Measurements from ENCODE around the gene NT5M.

NT5M gene

DNA sequence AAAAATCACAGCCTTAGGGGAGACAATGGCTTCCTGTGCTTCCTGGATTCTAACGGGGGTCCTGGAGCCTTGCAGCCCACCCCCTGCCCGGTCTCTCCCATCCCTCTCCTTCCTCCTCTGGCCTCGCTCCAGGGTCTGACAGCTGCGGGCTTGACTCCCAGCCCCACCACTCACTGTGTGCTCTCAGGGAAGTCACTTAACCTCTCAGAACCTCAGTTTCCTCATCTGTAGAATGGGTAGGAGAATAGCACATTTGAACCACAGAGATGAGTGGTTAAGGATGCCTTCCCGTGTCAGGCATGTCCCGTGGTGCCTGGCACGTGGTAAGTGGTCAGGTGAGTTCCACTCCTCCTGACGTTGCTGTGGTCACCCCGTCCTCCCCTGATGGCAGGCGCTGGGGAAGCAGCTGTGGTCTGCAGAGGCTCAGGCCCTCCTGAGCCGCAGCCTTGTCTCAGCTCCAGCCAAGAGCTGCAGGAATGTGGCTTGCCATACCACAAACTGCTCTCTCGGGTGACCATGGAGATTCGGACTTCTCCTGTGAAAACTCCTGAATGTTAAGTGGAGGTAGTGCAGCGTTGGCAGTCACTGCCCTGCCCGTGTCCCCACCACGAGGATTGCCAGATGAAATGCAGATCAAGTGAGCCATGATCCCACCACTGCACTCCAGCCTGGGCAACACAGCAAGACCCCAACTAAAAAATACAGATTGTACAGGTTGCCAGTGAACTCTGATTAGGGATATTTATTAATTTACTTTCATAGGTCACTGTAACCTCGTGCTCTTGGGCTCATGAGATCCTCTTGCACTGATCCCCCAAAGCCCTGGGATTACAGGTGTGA is 85.7 kb downstream of the NT5M start:
- H3K9me3 ChIP-seq (ENCODE audit: control insufficient read depth, low read length) = no peaks in the 10 kb centered on the region
- H4K8ac ChIP-seq (ENCODE audit: low read length) = no peak overlapping the region
- no peak overlapping the region for H2BK15ac ChIP-seq (ENCODE audit: low read depth, poor library complexity, severe bottlenecking)
- no peak overlapping the region for H3K14ac ChIP-seq (ENCODE audit: low read length in 2 of 2)
- no peak overlapping the region for H3K4me3 ChIP-seq (ENCODE audit: insufficient read depth in 1 of 2, low read depth in 1 of 2, low read length in 2 of 2)
- no peak overlapping the region for H2AK5ac ChIP-seq (ENCODE audit: low read length, severe bottlenecking)
- H3K4ac ChIP-seq (ENCODE audit: low read depth in 1 of 2, low read length in 2 of 2) = no peak overlapping the region
- no peak overlapping the region for H4K91ac ChIP-seq (ENCODE audit: low read length)
- H2BK12ac ChIP-seq (ENCODE audit: low read length in 2 of 2) = no peak overlapping the region
- no peak overlapping the region for H3K27ac ChIP-seq (ENCODE audit: low read length, poor library complexity, severe bottlenecking)
- H2AFZ ChIP-seq (ENCODE audit: low read depth, low read length) = no peak overlapping the region
- H3K18ac ChIP-seq (ENCODE audit: low read depth in 1 of 2, low read length in 2 of 2) = no peak overlapping the region
- no peaks in the 10 kb centered on the region for H3K36me3 ChIP-seq (ENCODE audit: control insufficient read depth in 1 of 2, insufficient read depth in 2 of 2, low read depth in 1 of 2, low read length in 2 of 2)
- no peaks in the 10 kb centered on the region for H3K79me1 ChIP-seq (replicated peaks; ENCODE audit: low read length, poor library complexity, severe bottlenecking)
- WGBS = 90% methylated on average over 17 of the region's 17 CpGs
- H3K4me2 ChIP-seq (ENCODE audit: low read length, poor library complexity, severe bottlenecking) = no peak overlapping the region
- H2BK5ac ChIP-seq (ENCODE audit: low read depth, low read length, poor library complexity, severe bottlenecking) = no peak overlapping the region
- H3K27me3 ChIP-seq (ENCODE audit: control insufficient read depth in 1 of 2, insufficient read depth in 1 of 2, low read length in 2 of 2) = peaks cover 12 to 19% of the 10 kb centered on the region in 2 experiments
- no peak overlapping the region for H3K9ac ChIP-seq (ENCODE audit: low read length)
- no peak overlapping the region for H3K23ac ChIP-seq (ENCODE audit: low read length in 2 of 2)
- H2BK120ac ChIP-seq (ENCODE audit: low read depth, low read length) = no peak overlapping the region
- no peaks in the 10 kb centered on the region for H3K4me1 ChIP-seq (ENCODE audit: control insufficient read depth, insufficient read depth, low read depth, low read length)
- no peak for DNase-seq

DNA sequence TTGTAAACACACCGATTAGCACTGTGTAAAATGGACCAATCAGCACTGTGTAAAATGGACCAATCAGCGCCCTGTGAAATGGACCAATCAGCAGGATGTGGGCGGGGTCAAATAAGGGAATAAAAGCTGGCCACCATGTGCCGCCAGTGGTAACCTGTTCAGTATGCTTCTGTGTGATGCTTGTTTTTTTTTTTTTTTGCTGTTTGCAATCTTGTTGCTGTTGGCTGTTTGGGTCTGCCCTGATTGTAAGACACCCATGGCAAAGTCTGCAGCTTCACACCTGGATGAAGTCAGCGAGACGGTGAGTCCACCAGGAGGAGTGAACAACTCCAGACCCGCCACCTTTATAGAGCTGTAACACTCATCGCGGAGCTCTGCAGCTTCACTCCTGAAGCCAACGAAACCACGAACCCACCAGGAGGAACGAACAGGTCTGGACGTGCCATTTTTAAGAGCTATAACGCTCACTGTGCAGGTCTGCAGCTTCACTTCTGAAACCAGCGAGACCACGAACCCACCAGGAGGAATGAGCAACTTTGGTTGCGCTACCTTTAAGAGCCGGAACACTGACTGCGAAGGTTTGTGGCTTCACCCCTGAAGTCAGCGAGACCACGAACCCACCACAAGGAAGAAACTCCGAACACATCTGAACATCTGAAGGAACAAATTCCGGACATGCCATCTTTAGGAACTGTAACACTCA is 88.6 kb downstream of the NT5M start:
- H2BK120ac ChIP-seq (ENCODE audit: low read depth, low read length) = no peak overlapping the region
- no peak overlapping the region for H3K4ac ChIP-seq (ENCODE audit: low read depth in 1 of 2, low read length in 2 of 2)
- no peak overlapping the region for H2AFZ ChIP-seq (ENCODE audit: low read depth, low read length)
- no peak overlapping the region for H2BK15ac ChIP-seq (ENCODE audit: low read depth, poor library complexity, severe bottlenecking)
- H3K4me1 ChIP-seq (ENCODE audit: control insufficient read depth, insufficient read depth, low read depth, low read length) = no peaks in the 10 kb centered on the region
- no peak overlapping the region for H3K18ac ChIP-seq (ENCODE audit: low read depth in 1 of 2, low read length in 2 of 2)
- H3K14ac ChIP-seq (ENCODE audit: low read length in 2 of 2) = no peak overlapping the region
- H4K91ac ChIP-seq (ENCODE audit: low read length) = no peak overlapping the region
- H3K9ac ChIP-seq (ENCODE audit: low read length) = no peak overlapping the region
- peaks cover 0 to 16% of the 10 kb centered on the region in 2 experiments for H3K27me3 ChIP-seq (ENCODE audit: control insufficient read depth in 1 of 2, insufficient read depth in 1 of 2, low read length in 2 of 2)
- H3K23ac ChIP-seq (ENCODE audit: low read length in 2 of 2) = no peak overlapping the region
- no peak overlapping the region for H4K8ac ChIP-seq (ENCODE audit: low read length)
- H3K9me3 ChIP-seq (ENCODE audit: control insufficient read depth, low read length) = no peaks in the 10 kb centered on the region
- H3K36me3 ChIP-seq (ENCODE audit: control insufficient read depth in 1 of 2, insufficient read depth in 2 of 2, low read depth in 1 of 2, low read length in 2 of 2) = no peaks in the 10 kb centered on the region
- H3K4me3 ChIP-seq (ENCODE audit: insufficient read depth in 1 of 2, low read depth in 1 of 2, low read length in 2 of 2) = no peak overlapping the region
- no peaks in the 10 kb centered on the region for H3K79me1 ChIP-seq (replicated peaks; ENCODE audit: low read length, poor library complexity, severe bottlenecking)
- H2BK5ac ChIP-seq (ENCODE audit: low read depth, low read length, poor library complexity, severe bottlenecking) = no peak overlapping the region
- no peak overlapping the region for H2BK12ac ChIP-seq (ENCODE audit: low read length in 2 of 2)
- no peak overlapping the region for H3K4me2 ChIP-seq (ENCODE audit: low read length, poor library complexity, severe bottlenecking)
- no peak for DNase-seq
- H3K27ac ChIP-seq (ENCODE audit: low read length, poor library complexity, severe bottlenecking) = no peak overlapping the region
- WGBS = 94% methylated on average over 23 of the region's 23 CpGs
- no peak overlapping the region for H2AK5ac ChIP-seq (ENCODE audit: low read length, severe bottlenecking)

DNA sequence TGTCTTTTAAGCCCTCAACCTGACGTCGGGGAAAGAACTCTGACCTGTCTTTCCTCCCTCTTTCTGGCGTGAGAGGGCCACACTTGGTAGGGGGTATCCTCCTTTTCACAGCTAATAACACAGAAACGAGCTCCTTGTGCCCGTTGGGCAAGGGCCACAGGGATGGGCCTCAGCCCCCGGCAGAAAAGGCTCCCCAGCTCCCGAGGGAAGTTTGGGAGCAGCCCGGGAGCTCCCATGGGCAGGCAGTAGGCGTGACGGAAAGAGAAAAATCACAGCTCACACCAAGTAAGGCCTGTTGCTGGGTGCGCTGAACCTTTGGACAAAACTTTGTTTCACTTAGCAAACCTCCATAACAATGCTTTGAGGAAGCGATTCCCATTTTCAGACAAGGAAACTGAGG is 90.8 kb downstream of the NT5M start:
- no peaks in the 10 kb centered on the region for H3K4me1 ChIP-seq (ENCODE audit: control insufficient read depth, insufficient read depth, low read depth, low read length)
- H2AFZ ChIP-seq (ENCODE audit: low read depth, low read length) = no peak overlapping the region
- no peak overlapping the region for H4K8ac ChIP-seq (ENCODE audit: low read length)
- H2BK5ac ChIP-seq (ENCODE audit: low read depth, low read length, poor library complexity, severe bottlenecking) = no peak overlapping the region
- no peak overlapping the region for H2BK120ac ChIP-seq (ENCODE audit: low read depth, low read length)
- no peaks in the 10 kb centered on the region for H3K9me3 ChIP-seq (ENCODE audit: control insufficient read depth, low read length)
- H3K14ac ChIP-seq (ENCODE audit: low read length in 2 of 2) = no peak overlapping the region
- H3K9ac ChIP-seq (ENCODE audit: low read length) = no peak overlapping the region
- H3K27ac ChIP-seq (ENCODE audit: low read length, poor library complexity, severe bottlenecking) = no peak overlapping the region
- H3K4me2 ChIP-seq (ENCODE audit: low read length, poor library complexity, severe bottlenecking) = no peak overlapping the region
- no peak overlapping the region for H3K4ac ChIP-seq (ENCODE audit: low read depth in 1 of 2, low read length in 2 of 2)
- H3K18ac ChIP-seq (ENCODE audit: low read depth in 1 of 2, low read length in 2 of 2) = no peak overlapping the region
- no peak overlapping the region for H2BK15ac ChIP-seq (ENCODE audit: low read depth, poor library complexity, severe bottlenecking)
- H3K36me3 ChIP-seq (ENCODE audit: control insufficient read depth in 1 of 2, insufficient read depth in 2 of 2, low read depth in 1 of 2, low read length in 2 of 2) = no peaks in the 10 kb centered on the region
- no peaks in the 10 kb centered on the region for H3K79me1 ChIP-seq (replicated peaks; ENCODE audit: low read length, poor library complexity, severe bottlenecking)
- H3K27me3 ChIP-seq (ENCODE audit: control insufficient read depth in 1 of 2, insufficient read depth in 1 of 2, low read length in 2 of 2) = peaks cover 0 to 19% of the 10 kb centered on the region in 2 experiments
- WGBS = 83% methylated on average over 12 of the region's 12 CpGs
- no peak overlapping the region for H2BK12ac ChIP-seq (ENCODE audit: low read length in 2 of 2)
- no peak overlapping the region for H2AK5ac ChIP-seq (ENCODE audit: low read length, severe bottlenecking)
- H3K23ac ChIP-seq (ENCODE audit: low read length in 2 of 2) = no peak overlapping the region
- H3K4me3 ChIP-seq (ENCODE audit: insufficient read depth in 1 of 2, low read depth in 1 of 2, low read length in 2 of 2) = no peak overlapping the region
- no peak for DNase-seq
- H4K91ac ChIP-seq (ENCODE audit: low read length) = no peak overlapping the region

DNA sequence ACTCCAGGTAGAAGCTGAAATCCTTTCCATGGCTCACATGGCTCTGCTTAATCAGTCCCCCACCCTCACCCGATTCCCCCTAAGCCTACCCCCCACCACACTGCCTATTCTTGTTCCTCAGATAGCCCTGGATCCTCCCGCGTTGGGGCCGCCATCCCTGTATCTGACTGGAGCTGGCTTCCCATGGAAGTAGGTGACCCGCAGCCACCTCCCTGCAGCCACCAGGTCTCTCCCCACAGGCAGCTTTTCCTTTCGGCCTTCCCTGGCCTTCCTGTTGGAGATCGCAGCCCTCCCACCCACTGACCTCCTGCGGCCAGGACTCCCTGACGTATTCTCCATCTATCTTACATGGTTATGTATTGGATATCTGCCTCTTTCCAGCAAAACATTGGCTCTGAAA is 91.3 kb downstream of the NT5M start:
- H2AFZ ChIP-seq (ENCODE audit: low read depth, low read length) = no peak overlapping the region
- no peak overlapping the region for H3K14ac ChIP-seq (ENCODE audit: low read length in 2 of 2)
- H4K91ac ChIP-seq (ENCODE audit: low read length) = no peak overlapping the region
- no peak overlapping the region for H3K23ac ChIP-seq (ENCODE audit: low read length in 2 of 2)
- H2BK5ac ChIP-seq (ENCODE audit: low read depth, low read length, poor library complexity, severe bottlenecking) = no peak overlapping the region
- no peak overlapping the region for H2AK5ac ChIP-seq (ENCODE audit: low read length, severe bottlenecking)
- H3K36me3 ChIP-seq (ENCODE audit: control insufficient read depth in 1 of 2, insufficient read depth in 2 of 2, low read depth in 1 of 2, low read length in 2 of 2) = no peaks in the 10 kb centered on the region
- no peak overlapping the region for H2BK12ac ChIP-seq (ENCODE audit: low read length in 2 of 2)
- DNase-seq = no peak
- H3K18ac ChIP-seq (ENCODE audit: low read depth in 1 of 2, low read length in 2 of 2) = no peak overlapping the region
- H3K27me3 ChIP-seq (ENCODE audit: control insufficient read depth in 1 of 2, insufficient read depth in 1 of 2, low read length in 2 of 2) = peaks cover 0 to 19% of the 10 kb centered on the region in 2 experiments
- H3K4me2 ChIP-seq (ENCODE audit: low read length, poor library complexity, severe bottlenecking) = no peak overlapping the region
- no peaks in the 10 kb centered on the region for H3K4me1 ChIP-seq (ENCODE audit: control insufficient read depth, insufficient read depth, low read depth, low read length)
- H3K79me1 ChIP-seq (replicated peaks; ENCODE audit: low read length, poor library complexity, severe bottlenecking) = no peaks in the 10 kb centered on the region
- no peak overlapping the region for H4K8ac ChIP-seq (ENCODE audit: low read length)
- H3K27ac ChIP-seq (ENCODE audit: low read length, poor library complexity, severe bottlenecking) = no peak overlapping the region
- H2BK15ac ChIP-seq (ENCODE audit: low read depth, poor library complexity, severe bottlenecking) = peak overlapping the region; percentile 30
- 91% methylated on average over 9 of the region's 9 CpGs for WGBS
- no peak overlapping the region for H3K4me3 ChIP-seq (ENCODE audit: insufficient read depth in 1 of 2, low read depth in 1 of 2, low read length in 2 of 2)
- H3K9me3 ChIP-seq (ENCODE audit: control insufficient read depth, low read length) = no peaks in the 10 kb centered on the region
- no peak overlapping the region for H3K9ac ChIP-seq (ENCODE audit: low read length)
- H3K4ac ChIP-seq (ENCODE audit: low read depth in 1 of 2, low read length in 2 of 2) = no peak overlapping the region
- no peak overlapping the region for H2BK120ac ChIP-seq (ENCODE audit: low read depth, low read length)

Data from mesenchymal stem cell (in vitro differentiated cells and primary cell).